Measurements from ENCODE around the gene TNFRSF13B.

TNFRSF13B gene

DNA sequence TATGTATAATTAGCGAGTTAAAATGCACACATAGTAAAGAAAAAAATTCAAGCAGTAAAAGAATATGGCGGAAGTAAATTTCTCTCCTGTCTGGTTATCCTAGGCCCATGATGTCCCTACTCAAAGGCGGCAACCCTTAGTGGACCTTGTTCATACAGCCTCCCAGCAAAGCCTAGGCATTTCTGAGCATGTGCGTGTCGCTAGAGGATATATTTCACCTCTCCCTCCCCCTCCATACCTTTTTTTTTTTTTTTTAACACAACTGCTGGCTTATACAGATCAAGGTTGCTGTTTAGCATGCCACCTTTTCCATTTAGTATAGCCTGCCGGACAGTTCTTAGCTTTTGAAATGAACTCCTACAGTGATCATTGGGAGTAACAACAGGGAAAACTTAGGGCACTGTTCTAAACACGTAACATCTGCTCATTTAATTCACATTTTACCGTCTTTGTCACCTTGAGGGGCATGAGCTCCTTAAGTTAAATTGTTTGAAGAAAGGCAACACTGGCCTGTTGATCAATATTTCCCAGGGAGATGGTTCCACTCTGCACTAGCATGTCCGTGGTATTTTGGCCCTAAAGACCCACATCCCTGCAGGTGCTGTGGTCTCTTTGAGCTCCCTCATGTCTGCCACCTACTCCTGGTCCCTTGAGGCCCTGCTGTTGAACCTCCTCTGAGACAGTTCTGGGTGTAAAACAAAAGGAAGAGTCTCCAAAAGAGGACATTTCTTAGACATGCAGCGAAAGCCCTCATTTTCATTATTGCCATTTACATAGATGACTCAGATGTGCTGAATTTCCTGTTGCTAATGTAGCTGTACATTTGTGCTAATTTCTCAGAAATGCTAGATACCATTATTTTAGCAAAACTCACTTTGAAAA is 4.1 kb upstream of the TNFRSF13B start:
- TF ChIP-seq, protein P1, sequence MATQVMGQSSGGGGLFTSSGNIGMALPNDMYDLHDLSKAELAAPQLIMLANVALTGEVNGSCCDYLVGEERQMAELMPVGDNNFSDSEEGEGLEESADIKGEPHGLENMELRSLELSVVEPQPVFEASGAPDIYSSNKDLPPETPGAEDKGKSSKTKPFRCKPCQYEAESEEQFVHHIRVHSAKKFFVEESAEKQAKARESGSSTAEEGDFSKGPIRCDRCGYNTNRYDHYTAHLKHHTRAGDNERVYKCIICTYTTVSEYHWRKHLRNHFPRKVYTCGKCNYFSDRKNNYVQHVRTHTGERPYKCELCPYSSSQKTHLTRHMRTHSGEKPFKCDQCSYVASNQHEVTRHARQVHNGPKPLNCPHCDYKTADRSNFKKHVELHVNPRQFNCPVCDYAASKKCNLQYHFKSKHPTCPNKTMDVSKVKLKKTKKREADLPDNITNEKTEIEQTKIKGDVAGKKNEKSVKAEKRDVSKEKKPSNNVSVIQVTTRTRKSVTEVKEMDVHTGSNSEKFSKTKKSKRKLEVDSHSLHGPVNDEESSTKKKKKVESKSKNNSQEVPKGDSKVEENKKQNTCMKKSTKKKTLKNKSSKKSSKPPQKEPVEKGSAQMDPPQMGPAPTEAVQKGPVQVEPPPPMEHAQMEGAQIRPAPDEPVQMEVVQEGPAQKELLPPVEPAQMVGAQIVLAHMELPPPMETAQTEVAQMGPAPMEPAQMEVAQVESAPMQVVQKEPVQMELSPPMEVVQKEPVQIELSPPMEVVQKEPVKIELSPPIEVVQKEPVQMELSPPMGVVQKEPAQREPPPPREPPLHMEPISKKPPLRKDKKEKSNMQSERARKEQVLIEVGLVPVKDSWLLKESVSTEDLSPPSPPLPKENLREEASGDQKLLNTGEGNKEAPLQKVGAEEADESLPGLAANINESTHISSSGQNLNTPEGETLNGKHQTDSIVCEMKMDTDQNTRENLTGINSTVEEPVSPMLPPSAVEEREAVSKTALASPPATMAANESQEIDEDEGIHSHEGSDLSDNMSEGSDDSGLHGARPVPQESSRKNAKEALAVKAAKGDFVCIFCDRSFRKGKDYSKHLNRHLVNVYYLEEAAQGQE (IDR thresholded peaks at IDR 0.05; ENCODE audit: insufficient replicate concordance, low read depth) = no peak
- TF ChIP-seq SPI1 (IDR thresholded peaks at IDR 0.05; ENCODE audit: borderline replicate concordance, low read depth) (no peak), GABPA (IDR thresholded peaks at IDR 0.05; ENCODE audit: low read depth) (no peak), POLR2AphosphoS5 (IDR thresholded peaks at IDR 0.05; ENCODE audit: low read depth) (no peak)
- TF ChIP-seq, protein P2, sequence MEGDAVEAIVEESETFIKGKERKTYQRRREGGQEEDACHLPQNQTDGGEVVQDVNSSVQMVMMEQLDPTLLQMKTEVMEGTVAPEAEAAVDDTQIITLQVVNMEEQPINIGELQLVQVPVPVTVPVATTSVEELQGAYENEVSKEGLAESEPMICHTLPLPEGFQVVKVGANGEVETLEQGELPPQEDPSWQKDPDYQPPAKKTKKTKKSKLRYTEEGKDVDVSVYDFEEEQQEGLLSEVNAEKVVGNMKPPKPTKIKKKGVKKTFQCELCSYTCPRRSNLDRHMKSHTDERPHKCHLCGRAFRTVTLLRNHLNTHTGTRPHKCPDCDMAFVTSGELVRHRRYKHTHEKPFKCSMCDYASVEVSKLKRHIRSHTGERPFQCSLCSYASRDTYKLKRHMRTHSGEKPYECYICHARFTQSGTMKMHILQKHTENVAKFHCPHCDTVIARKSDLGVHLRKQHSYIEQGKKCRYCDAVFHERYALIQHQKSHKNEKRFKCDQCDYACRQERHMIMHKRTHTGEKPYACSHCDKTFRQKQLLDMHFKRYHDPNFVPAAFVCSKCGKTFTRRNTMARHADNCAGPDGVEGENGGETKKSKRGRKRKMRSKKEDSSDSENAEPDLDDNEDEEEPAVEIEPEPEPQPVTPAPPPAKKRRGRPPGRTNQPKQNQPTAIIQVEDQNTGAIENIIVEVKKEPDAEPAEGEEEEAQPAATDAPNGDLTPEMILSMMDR (IDR thresholded peaks at IDR 0.05; ENCODE audit: insufficient read depth, low read length) = no peak
- Histone ChIP-seq H3K4me3 (replicated peaks; ENCODE audit: insufficient read depth, low read length) (no peak overlapping the region), H3K27me3 (ENCODE audit: insufficient read depth, poor library complexity, severe bottlenecking) (no peaks in the 10 kb centered on the region), H3K27ac (replicated peaks) (no peak overlapping the region)
- DNase-seq (ENCODE audit: low read depth in 1 of 2, low spot score in 1 of 2) = no peak

DNA sequence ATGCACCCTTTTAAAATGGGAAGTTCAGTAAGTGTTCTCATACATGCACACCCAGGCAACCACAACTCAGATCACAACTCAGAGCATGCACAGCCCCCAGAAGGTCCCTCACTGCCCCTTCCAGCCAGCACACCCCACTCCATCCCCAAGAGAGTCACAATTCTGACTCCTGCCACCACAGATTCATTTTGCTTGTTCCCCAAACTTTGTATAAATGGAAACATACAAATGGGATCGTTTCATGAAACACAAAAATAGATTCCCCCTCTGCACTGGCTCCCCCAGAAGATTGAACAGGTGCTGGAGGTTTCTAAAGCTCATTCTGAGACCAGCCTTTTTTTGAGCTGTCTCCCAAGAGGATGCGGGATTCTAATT is 3.3 kb upstream of the TNFRSF13B start:
- Histone ChIP-seq H3K4me3 (replicated peaks; ENCODE audit: insufficient read depth, low read length) (no peak overlapping the region), H3K27ac (replicated peaks) (no peak overlapping the region), H3K27me3 (ENCODE audit: insufficient read depth, poor library complexity, severe bottlenecking) (no peaks in the 10 kb centered on the region)
- DNase-seq (ENCODE audit: low read depth in 1 of 2, low spot score in 1 of 2) = no peak
- TF ChIP-seq GABPA (IDR thresholded peaks at IDR 0.05; ENCODE audit: low read depth) = no peak
- TF ChIP-seq, protein P2 (IDR thresholded peaks at IDR 0.05; ENCODE audit: insufficient read depth, low read length) = no peak
- no peak for TF ChIP-seq SPI1 (IDR thresholded peaks at IDR 0.05; ENCODE audit: borderline replicate concordance, low read depth)
- no peak for TF ChIP-seq POLR2AphosphoS5 (IDR thresholded peaks at IDR 0.05; ENCODE audit: low read depth)
- TF ChIP-seq, protein P1 (IDR thresholded peaks at IDR 0.05; ENCODE audit: insufficient replicate concordance, low read depth) = no peak

DNA sequence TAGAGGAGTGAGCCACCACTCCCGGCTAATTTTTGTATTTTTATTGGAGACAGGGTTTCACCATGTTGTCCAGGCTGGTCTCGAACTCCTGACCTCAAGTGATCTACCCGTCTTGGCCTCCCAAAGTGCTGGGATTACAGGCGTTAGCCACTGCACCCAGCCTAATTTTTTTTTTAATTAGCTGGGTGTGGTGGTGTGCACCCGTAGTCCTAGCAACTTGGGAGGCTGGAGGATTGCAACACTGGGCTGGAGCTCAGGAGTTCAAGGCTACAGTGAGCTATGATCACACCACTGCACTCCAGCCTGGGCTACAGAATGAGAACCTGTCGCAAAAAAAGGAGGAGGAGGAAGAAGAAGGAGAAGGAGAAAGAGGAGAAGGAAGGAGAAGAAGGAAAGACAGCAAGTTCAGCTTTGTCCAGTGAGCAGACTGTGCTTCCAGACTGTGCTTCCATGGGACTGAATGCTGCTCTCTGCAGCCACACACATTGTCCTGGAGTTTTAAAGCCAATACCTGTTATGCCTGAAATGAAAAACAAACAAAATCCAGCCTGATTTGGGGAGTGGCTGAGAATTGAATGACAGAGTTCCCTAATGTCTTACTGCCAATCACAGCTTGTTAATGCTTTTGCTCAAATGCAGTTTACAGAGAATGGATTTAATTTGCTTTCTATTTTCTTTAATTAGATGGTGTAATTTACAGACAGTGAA is 2.8 kb upstream of the TNFRSF13B start:
- no peak overlapping the region for H3K4me3 ChIP-seq (replicated peaks; ENCODE audit: insufficient read depth, low read length)
- DNase-seq (ENCODE audit: low read depth in 1 of 2, low spot score in 1 of 2) = no peak
- no peak overlapping the region for H3K27ac ChIP-seq (replicated peaks)
- H3K27me3 ChIP-seq (ENCODE audit: insufficient read depth, poor library complexity, severe bottlenecking) = no peaks in the 10 kb centered on the region
- no peak for TF ChIP-seq GABPA (IDR thresholded peaks at IDR 0.05; ENCODE audit: low read depth)
- TF ChIP-seq SPI1 (IDR thresholded peaks at IDR 0.05; ENCODE audit: borderline replicate concordance, low read depth) = no peak
- TF ChIP-seq, protein P2 (IDR thresholded peaks at IDR 0.05; ENCODE audit: insufficient read depth, low read length) = no peak
- TF ChIP-seq POLR2AphosphoS5 (IDR thresholded peaks at IDR 0.05; ENCODE audit: low read depth) = no peak
- TF ChIP-seq, protein P1 (IDR thresholded peaks at IDR 0.05; ENCODE audit: insufficient replicate concordance, low read depth) = no peak
